Right lobe of liver (tissue), 4 donors: ENCODE measurements around the gene FAM90A1.
"Not testable (repeated sequence)": the region's sequence is repeated elsewhere in the genome, so short reads cannot be mapped to it uniquely, and the experiment has no call there.

ENCODE experiments used
- POLR2A ChIP-seq: fragments of 450-650 bp; IDR thresholded peaks from one replicate; pipeline ENCODE4 v1.6.1; 2017; ENCODE audit warnings: antibody characterized with exemption, mild to moderate bottlenecking
- TF ChIP-seq, protein P1 (sequence below), 4 donors: fragments of 200-600 bp in 3 of 4; fragments of 450-650 bp in 1 of 4; IDR thresholded peaks; one replicate each; pipeline versions ENCODE4 v1.5.1 to v1.8.0; 2016 to 2022; ENCODE audit warnings: antibody characterized with exemption in 4 of 4, mild to moderate bottlenecking in 2 of 4
- donor health status: DM: no; HTN: no; CAD: no.
- donor health status: DM: no; HTN: no; CAD: no.
- donor health status: DM: no; HTN: yes; CAD: no.

- TF ChIP-seq, protein P1, sequence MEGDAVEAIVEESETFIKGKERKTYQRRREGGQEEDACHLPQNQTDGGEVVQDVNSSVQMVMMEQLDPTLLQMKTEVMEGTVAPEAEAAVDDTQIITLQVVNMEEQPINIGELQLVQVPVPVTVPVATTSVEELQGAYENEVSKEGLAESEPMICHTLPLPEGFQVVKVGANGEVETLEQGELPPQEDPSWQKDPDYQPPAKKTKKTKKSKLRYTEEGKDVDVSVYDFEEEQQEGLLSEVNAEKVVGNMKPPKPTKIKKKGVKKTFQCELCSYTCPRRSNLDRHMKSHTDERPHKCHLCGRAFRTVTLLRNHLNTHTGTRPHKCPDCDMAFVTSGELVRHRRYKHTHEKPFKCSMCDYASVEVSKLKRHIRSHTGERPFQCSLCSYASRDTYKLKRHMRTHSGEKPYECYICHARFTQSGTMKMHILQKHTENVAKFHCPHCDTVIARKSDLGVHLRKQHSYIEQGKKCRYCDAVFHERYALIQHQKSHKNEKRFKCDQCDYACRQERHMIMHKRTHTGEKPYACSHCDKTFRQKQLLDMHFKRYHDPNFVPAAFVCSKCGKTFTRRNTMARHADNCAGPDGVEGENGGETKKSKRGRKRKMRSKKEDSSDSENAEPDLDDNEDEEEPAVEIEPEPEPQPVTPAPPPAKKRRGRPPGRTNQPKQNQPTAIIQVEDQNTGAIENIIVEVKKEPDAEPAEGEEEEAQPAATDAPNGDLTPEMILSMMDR (IDR thresholded peaks at IDR 0.05), result not testable (repeated sequence)
- TF ChIP-seq POLR2A, result not testable (repeated sequence)
Observed at GRCh38 chr12:8181271-8181670, 46.1 kb downstream of the FAM90A1 start.
